HCT116 (cell line): ENCODE data around the gene LTC4S. TPM values are rescaled to one million over a fixed set of nuclear protein-coding genes. Genes with fewer than 3 reads are reported as not detected.

ENCODE experiments used
- ATAC-seq: fragments of 200-7000 bp; cut with Tn5 transposase; 2 replicates; pipeline ENCODE4 v1.9.1; 2020; ENCODE audit warnings: mild to moderate bottlenecking, moderate library complexity
- BruUV-seq: library from RNA; stranded (reverse); fragments of 400-500 nt; replicated peaks from 2 replicates; lab custom pipeline; 2021; lab: Mats Ljungman, UMichigan
- CTCF ChIA-PET: fragments of 300-600 bp; sonication (Branson Sonifier 250); formaldehyde crosslinking; loops from one replicate; lab custom pipeline; 2021; ENCODE audit warnings: antibody characterized with exemption; lab: Charles Lee
- POLR2A ChIA-PET: fragments of 300-600, 350-600 bp; sonication (Branson Sonifier 250); formaldehyde crosslinking; loops from one replicate; lab custom pipeline; 2021; ENCODE audit warnings: antibody characterized with exemption; lab: Charles Lee
- RAD21 ChIA-PET, 2 experiments: fragments of 300-600 bp; sonication (Branson Sonifier 250); formaldehyde crosslinking; loops; one replicate each; lab custom pipeline; 2023; ENCODE audit warnings: low total read pairs in 2 of 2; ENCODE audit not compliant: uncharacterized antibody in 2 of 2, unreplicated experiment in 2 of 2, low non-redundant PET in 1 of 2; lab: Charles Lee
- DNase-seq: peaks from one replicate; pipeline ENCODE4 v3.0.0-alpha.2; 2010; ENCODE audit warnings: low read depth, low spot score
- H2AFZ ChIP-seq: fragments of 200-600 bp; shearing (Covaris generic), sonication (generic); 2 replicates; pipeline ENCODE4 v1.6.1; 2017; ENCODE audit warnings: low read depth, mixed run types, mixed read lengths, antibody characterized with exemption, low read length; ENCODE audit not compliant: poor library complexity, severe bottlenecking
- H3K27ac ChIP-seq: 2 replicates; pipeline ENCODE4 v1.5.1; 2012; ENCODE audit warnings: low read depth, low read length
- H3K27me3 ChIP-seq: fragments of 200-600 bp; sonication (generic); 2 replicates; pipeline ENCODE4 v1.6.1; 2016; ENCODE audit warnings: mixed run types, low read length, mixed read lengths; ENCODE audit not compliant: insufficient read depth
- H3K36me3 ChIP-seq, 2 experiments: fragments of 200-500 bp in 1 of 2; fragments of 200-600 bp in 1 of 2; sonication (Bioruptor generic) in 1 of 2; sonication (generic) in 1 of 2; 2 replicates each; pipeline versions ENCODE4 v1.5.1 to v1.6.1; 2014 to 2016; ENCODE audit warnings: low read length in 2 of 2, inconsistent platforms in 1 of 2, mixed read lengths in 1 of 2, mixed run types in 1 of 2; ENCODE audit not compliant: insufficient read depth in 2 of 2, control insufficient read depth in 1 of 2
- H3K4me1 ChIP-seq, 2 experiments: fragments of 200-600 bp in 1 of 2; sonication (generic) in 1 of 2; 2 replicates each; pipeline versions ENCODE4 v1.5.1 to v1.6.1; 2012 to 2017; ENCODE audit warnings: low read length in 2 of 2, inconsistent platforms in 1 of 2, mild to moderate bottlenecking in 1 of 2, mixed read lengths in 1 of 2, mixed run types in 1 of 2, moderate library complexity in 1 of 2; ENCODE audit not compliant: insufficient read depth in 2 of 2, control insufficient read depth in 1 of 2
- H3K4me2 ChIP-seq: fragments of 200-600 bp; sonication (generic); 2 replicates; pipeline ENCODE4 v1.6.1; 2017; ENCODE audit warnings: mixed run types, low read length, mixed read lengths
- H3K4me3 ChIP-seq, 2 experiments: fragments of 200-600 bp in 1 of 2; sonication (generic) in 1 of 2; replicated peaks in 1 of 2; 2 replicates each; pipeline ENCODE4 v1.5.1; 2011 to 2016; ENCODE audit warnings: low read length in 2 of 2, control low read depth in 1 of 2, low read depth in 1 of 2, mild to moderate bottlenecking in 1 of 2, mixed read lengths in 1 of 2, mixed run types in 1 of 2
- H3K79me2 ChIP-seq: fragments of 200-600 bp; sonication (generic); 2 replicates; pipeline ENCODE4 v1.6.1; 2017; ENCODE audit warnings: mild to moderate bottlenecking, mixed run types, low read length, moderate library complexity, mixed read lengths; ENCODE audit not compliant: insufficient read depth
- H3K9ac ChIP-seq: fragments of 200-600 bp; sonication (generic); 2 replicates; pipeline ENCODE4 v1.6.1; 2016; ENCODE audit warnings: low read length, mixed read lengths
- H3K9me2 ChIP-seq: fragments of 200-600 bp; sonication (generic), shearing (Covaris generic); 2 replicates; pipeline ENCODE4 v1.6.1; 2017; ENCODE audit warnings: mixed run types, mild to moderate bottlenecking, moderate library complexity; ENCODE audit not compliant: insufficient read depth
- H3K9me3 ChIP-seq, 2 experiments: fragments of 200-500 bp in 1 of 2; fragments of 200-600 bp in 1 of 2; sonication (Bioruptor generic) in 1 of 2; sonication (generic) in 1 of 2; 2 replicates each; pipeline ENCODE4 v1.6.1; 2014 to 2017; ENCODE audit warnings: low read length in 2 of 2, mixed read lengths in 2 of 2, inconsistent platforms in 1 of 2, low read depth in 1 of 2, mild to moderate bottlenecking in 1 of 2, mixed run types in 1 of 2, moderate library complexity in 1 of 2; ENCODE audit not compliant: control insufficient read depth in 1 of 2, insufficient read depth in 1 of 2
- H4K20me1 ChIP-seq: fragments of 200-600 bp; sonication (generic), shearing (Covaris generic); 2 replicates; pipeline ENCODE4 v1.6.1; 2017; ENCODE audit warnings: mixed run types, mild to moderate bottlenecking, moderate library complexity; ENCODE audit not compliant: insufficient read depth
- ATF3 ChIP-seq: IDR thresholded peaks from 2 replicates; pipeline ENCODE4 v1.6.1; 2012
- CEBPB ChIP-seq: IDR thresholded peaks from 2 replicates; pipeline ENCODE4 v1.6.1; 2012; ENCODE audit warnings: low read depth
- EGR1 ChIP-seq: IDR thresholded peaks from 2 replicates; pipeline ENCODE4 v1.6.1; 2012; ENCODE audit warnings: low read depth
- ELF1 ChIP-seq: IDR thresholded peaks from 2 replicates; pipeline ENCODE4 v1.6.1; 2012; ENCODE audit warnings: low read depth, borderline replicate concordance
- EZH2phosphoT487 ChIP-seq: fragments of 200-600 bp; IDR thresholded peaks from 2 replicates; pipeline ENCODE4 v1.6.1; 2018; ENCODE audit warnings: antibody characterized with exemption, borderline replicate concordance
- MAX ChIP-seq: IDR thresholded peaks from 2 replicates; pipeline ENCODE4 v1.6.1; 2012
- POLR2AphosphoS5 ChIP-seq: IDR thresholded peaks from 2 replicates; pipeline ENCODE4 v1.6.1; 2011; ENCODE audit warnings: mild to moderate bottlenecking, low read depth, low read length, moderate library complexity
- RAD21 ChIP-seq: IDR thresholded peaks from 2 replicates; pipeline ENCODE4 v1.6.1; 2012; ENCODE audit warnings: low read depth, mild to moderate bottlenecking
- REST ChIP-seq: IDR thresholded peaks from 2 replicates; pipeline ENCODE4 v1.6.1; 2012; ENCODE audit warnings: low read depth
- SIN3A ChIP-seq: IDR thresholded peaks from 2 replicates; pipeline ENCODE4 v1.6.1; 2012; ENCODE audit warnings: low read depth
- SP1 ChIP-seq: IDR thresholded peaks from 2 replicates; pipeline ENCODE4 v1.6.1; 2012; ENCODE audit warnings: low read depth
- TCF7L2 ChIP-seq: IDR thresholded peaks from 2 replicates; pipeline ENCODE4 v1.7.0; 2011; ENCODE audit warnings: borderline replicate concordance, inconsistent platforms; ENCODE audit not compliant: insufficient read depth, insufficient read length; ENCODE audit errors: extremely low read depth
- YY1 ChIP-seq: IDR thresholded peaks from 2 replicates; pipeline ENCODE4 v1.6.1; 2011; ENCODE audit warnings: low read length, low read depth, moderate library complexity, mild to moderate bottlenecking; ENCODE audit not compliant: insufficient replicate concordance; ENCODE audit errors: extremely low read depth
- ZBTB33 ChIP-seq: IDR thresholded peaks from 2 replicates; pipeline ENCODE4 v1.6.1; 2011; ENCODE audit warnings: mild to moderate bottlenecking, low read length, moderate library complexity; ENCODE audit not compliant: insufficient replicate concordance; ENCODE audit errors: extremely low read depth
- ZNF274 ChIP-seq: fragments of 200-500 bp; sonication (Bioruptor generic); IDR thresholded peaks from 2 replicates; pipeline ENCODE4 v1.6.1; 2014; ENCODE audit warnings: mild to moderate bottlenecking, low read depth, low read length, inconsistent platforms
- intact Hi-C: fragments of 100-400 bp; cut with micrococcal nuclease; formaldehyde crosslinking; loops from 2 replicates; pipeline ENCODE4 v1.10.0; 2022
- total RNA-seq: library from RNA; stranded (reverse); gene quantifications from one replicate; pipeline ENCODE4 v1.2.1, GENCODE V29; 2021; ENCODE audit not compliant: unreplicated experiment

The LTC4S gene
- total RNA-seq, 1 experiment from 2014 or later, result 5.0 TPM

GRCh38 chr5:179772351-179772750 is 21.4 kb upstream of the LTC4S start:
- peaks cover 13% of the 10 kb centered on the region; the same call in 1 of the 2 replicates for H3K79me2 ChIP-seq
- H2AFZ ChIP-seq, result no peak overlapping the region
- H4K20me1 ChIP-seq, result no peaks in the 10 kb centered on the region
- no TSS peak for BruUV-seq
- ATAC-seq, result no peak
- CTCF ChIA-PET, result interaction anchor here (1.2 kb wide), 1 partner anchor 9 kb away, joined by 3 read pairs; no protein-coding TSS in a partner anchor
- TF ChIP-seq ZBTB33, result no peak
- no peak for TF ChIP-seq SP1
- TF ChIP-seq REST, result no peak
- TF ChIP-seq EGR1, result no peak
- no peak for TF ChIP-seq RAD21
- TF ChIP-seq SIN3A, result no peak
- no peak for TF ChIP-seq YY1
- no peak for TF ChIP-seq MAX
- no peak for TF ChIP-seq POLR2AphosphoS5
- TF ChIP-seq CEBPB, result no peak
- no peak for TF ChIP-seq ELF1
- TF ChIP-seq ATF3, result no peak
- TF ChIP-seq TCF7L2, result no peak
- no peak for TF ChIP-seq EZH2phosphoT487
- no peak for TF ChIP-seq ZNF274
- TF ChIP-seq, all 23 proteins: peak for 0
- intact Hi-C loops, result no loop called here
- Histone ChIP-seq H3K9me3 (no peaks in the 10 kb centered on the region), H3K4me3 (no peak overlapping the region), H3K36me3 (peaks cover 27 to 36% of the 10 kb centered on the region in 2 experiments; a peak in 3 of 4 replicates), H3K4me1 (no peaks in the 10 kb centered on the region), H3K4me2 (no peak overlapping the region), H3K9me2 (no peaks in the 10 kb centered on the region), H3K27ac (no peak overlapping the region), H3K9ac (no peak overlapping the region), H3K27me3 (no peaks in the 10 kb centered on the region)
- ChIA-PET POLR2A (no interaction called here), RAD21 (no interaction called here)
- no peak for DNase-seq
